Ishikawa (cell line): ENCODE data around the gene TMEM44.

Source experiments
- CEBPB ChIP-seq: IDR thresholded peaks from 2 replicates; pipeline ENCODE4 v1.6.1; 2012
- CREB1 ChIP-seq: IDR thresholded peaks from 2 replicates; pipeline ENCODE4 v1.6.1; 2012; ENCODE audit warnings: low read depth
- EGR1 ChIP-seq: IDR thresholded peaks from 2 replicates; pipeline ENCODE4 v1.6.1; 2012
- EP300 ChIP-seq: IDR thresholded peaks from 2 replicates; pipeline ENCODE4 v1.6.1; 2012; ENCODE audit warnings: borderline replicate concordance
- FOXM1 ChIP-seq: IDR thresholded peaks from 2 replicates; pipeline ENCODE4 v1.6.1; 2012; ENCODE audit warnings: low read depth, borderline replicate concordance
- MAX ChIP-seq: IDR thresholded peaks from 2 replicates; pipeline ENCODE4 v1.6.1; 2012
- NFIC ChIP-seq: IDR thresholded peaks from 2 replicates; pipeline ENCODE4 v1.6.1; 2012
- RAD21 ChIP-seq: IDR thresholded peaks from 2 replicates; pipeline ENCODE4 v1.6.1; 2012; ENCODE audit warnings: low read depth
- TAF1 ChIP-seq: IDR thresholded peaks from 2 replicates; pipeline ENCODE4 v1.6.1; 2012; ENCODE audit warnings: low read depth, mild to moderate bottlenecking
- TCF12 ChIP-seq: IDR thresholded peaks from 2 replicates; pipeline ENCODE4 v1.6.1; 2012; ENCODE audit warnings: low read depth
- TEAD4 ChIP-seq: IDR thresholded peaks from 2 replicates; pipeline ENCODE4 v1.6.1; 2012
- USF1 ChIP-seq: IDR thresholded peaks from 2 replicates; pipeline ENCODE4 v1.6.1; 2012
- YY1 ChIP-seq: IDR thresholded peaks from 2 replicates; pipeline ENCODE4 v1.6.1; 2012; ENCODE audit warnings: low read depth
- ZBTB7A ChIP-seq: IDR thresholded peaks from 2 replicates; pipeline ENCODE4 v1.6.1; 2012; ENCODE audit warnings: low read depth
- TF ChIP-seq, protein P1 (sequence below): IDR thresholded peaks from 2 replicates; pipeline ENCODE4 v1.6.1; 2012; ENCODE audit warnings: low read depth, mild to moderate bottlenecking

TMEM44 gene

DNA sequence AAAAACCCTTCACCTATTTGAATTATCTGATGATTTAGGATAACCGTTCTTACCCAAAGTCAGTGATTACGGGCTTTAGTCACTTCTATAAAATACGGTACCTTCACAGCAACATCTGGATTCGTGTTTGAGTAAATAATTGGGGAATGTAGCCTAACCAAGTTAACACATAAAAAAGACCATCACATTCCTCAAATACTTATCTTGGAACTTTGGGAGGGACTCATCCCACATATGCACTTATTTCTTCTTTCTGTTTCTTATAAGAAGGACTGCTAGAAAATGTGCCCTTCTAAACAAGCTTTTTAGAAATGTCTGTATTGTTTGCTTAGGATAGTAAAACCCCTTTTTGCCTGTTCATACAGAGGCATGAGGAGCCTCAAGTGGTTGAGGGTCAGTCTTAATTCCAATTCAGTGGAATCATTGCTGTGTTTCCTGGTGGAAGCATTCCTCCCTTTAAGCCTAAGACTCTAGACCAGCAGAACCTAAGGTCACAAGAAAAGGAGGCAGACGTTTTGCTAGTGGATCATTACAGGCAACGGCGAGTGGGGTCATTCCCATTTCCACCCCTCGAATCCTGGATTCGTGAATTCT is 67.5 kb downstream of the TMEM44 start:
- TF ChIP-seq ZBTB7A (no peak), RAD21 (no peak)

- TF ChIP-seq CEBPB (no peak), TAF1 (no peak), TCF12 (no peak), MAX (no peak), TEAD4 (no peak), RAD21 (no peak), EGR1 (no peak), CREB1 (no peak), NFIC (no peak), USF1 (no peak), FOXM1 (no peak), EP300 (no peak), ZBTB7A (no peak), YY1 (no peak)
- TF ChIP-seq, protein P1, sequence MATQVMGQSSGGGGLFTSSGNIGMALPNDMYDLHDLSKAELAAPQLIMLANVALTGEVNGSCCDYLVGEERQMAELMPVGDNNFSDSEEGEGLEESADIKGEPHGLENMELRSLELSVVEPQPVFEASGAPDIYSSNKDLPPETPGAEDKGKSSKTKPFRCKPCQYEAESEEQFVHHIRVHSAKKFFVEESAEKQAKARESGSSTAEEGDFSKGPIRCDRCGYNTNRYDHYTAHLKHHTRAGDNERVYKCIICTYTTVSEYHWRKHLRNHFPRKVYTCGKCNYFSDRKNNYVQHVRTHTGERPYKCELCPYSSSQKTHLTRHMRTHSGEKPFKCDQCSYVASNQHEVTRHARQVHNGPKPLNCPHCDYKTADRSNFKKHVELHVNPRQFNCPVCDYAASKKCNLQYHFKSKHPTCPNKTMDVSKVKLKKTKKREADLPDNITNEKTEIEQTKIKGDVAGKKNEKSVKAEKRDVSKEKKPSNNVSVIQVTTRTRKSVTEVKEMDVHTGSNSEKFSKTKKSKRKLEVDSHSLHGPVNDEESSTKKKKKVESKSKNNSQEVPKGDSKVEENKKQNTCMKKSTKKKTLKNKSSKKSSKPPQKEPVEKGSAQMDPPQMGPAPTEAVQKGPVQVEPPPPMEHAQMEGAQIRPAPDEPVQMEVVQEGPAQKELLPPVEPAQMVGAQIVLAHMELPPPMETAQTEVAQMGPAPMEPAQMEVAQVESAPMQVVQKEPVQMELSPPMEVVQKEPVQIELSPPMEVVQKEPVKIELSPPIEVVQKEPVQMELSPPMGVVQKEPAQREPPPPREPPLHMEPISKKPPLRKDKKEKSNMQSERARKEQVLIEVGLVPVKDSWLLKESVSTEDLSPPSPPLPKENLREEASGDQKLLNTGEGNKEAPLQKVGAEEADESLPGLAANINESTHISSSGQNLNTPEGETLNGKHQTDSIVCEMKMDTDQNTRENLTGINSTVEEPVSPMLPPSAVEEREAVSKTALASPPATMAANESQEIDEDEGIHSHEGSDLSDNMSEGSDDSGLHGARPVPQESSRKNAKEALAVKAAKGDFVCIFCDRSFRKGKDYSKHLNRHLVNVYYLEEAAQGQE, result no peak
Measured at GRCh38 chr3:194562986-194563385, 70.2 kb downstream of the TMEM44 start.

- TF ChIP-seq TEAD4, result no peak
- TF ChIP-seq RAD21, result no peak
- TF ChIP-seq TAF1, result no peak
- TF ChIP-seq USF1, result no peak
- TF ChIP-seq CREB1, result no peak
- TF ChIP-seq NFIC, result no peak
- no peak for TF ChIP-seq FOXM1
- TF ChIP-seq CEBPB, result no peak
- TF ChIP-seq EP300, result no peak
- TF ChIP-seq EGR1, result no peak
- TF ChIP-seq ZBTB7A, result no peak
- TF ChIP-seq, protein P1, result no peak
- TF ChIP-seq MAX, result no peak
- no peak for TF ChIP-seq TCF12
- TF ChIP-seq YY1, result no peak
Measured at GRCh38 chr3:194561306-194561974, 71.8 kb downstream of the TMEM44 start.

DNA sequence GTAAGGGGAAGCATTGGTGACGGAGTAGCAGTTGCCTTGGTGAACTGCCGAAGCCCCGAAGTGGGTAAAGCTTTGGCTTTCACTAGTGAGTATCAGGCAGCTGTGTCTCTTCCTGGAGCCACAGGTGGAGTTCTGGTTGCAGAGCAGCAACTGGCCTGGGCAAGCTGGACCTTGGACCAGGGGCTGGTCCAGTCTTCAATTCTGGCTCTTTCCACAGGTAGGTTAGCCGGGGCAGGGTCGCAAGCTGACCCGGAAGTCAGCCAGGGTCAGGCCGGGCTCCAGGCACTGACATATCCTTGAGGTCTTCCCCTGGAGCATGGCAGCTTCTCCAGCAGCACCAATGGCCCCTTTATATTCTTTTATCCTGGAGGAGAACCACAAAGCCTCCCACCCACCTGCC is 73.2 kb downstream of the TMEM44 start:
- no peak for TF ChIP-seq TCF12
- no peak for TF ChIP-seq CEBPB
- TF ChIP-seq EP300, result no peak
- TF ChIP-seq ZBTB7A, result no peak
- no peak for TF ChIP-seq RAD21
- TF ChIP-seq TAF1, result no peak
- TF ChIP-seq, protein P1, result no peak
- TF ChIP-seq USF1, result no peak
- no peak for TF ChIP-seq FOXM1
- no peak for TF ChIP-seq TEAD4
- TF ChIP-seq EGR1, result no peak
- no peak for TF ChIP-seq NFIC
- no peak for TF ChIP-seq YY1
- no peak for TF ChIP-seq CREB1
- no peak for TF ChIP-seq MAX
